GM23248 (cell line): ENCODE results near the gene ALDH1A2. TPM values are rescaled to one million over a fixed set of nuclear protein-coding genes. Genes with fewer than 3 reads are reported as not detected.
A peak's percentile ranks its signal among the peaks of the same experiment; 100 is the strongest.

Experiments used
- DNase-seq: peaks from one replicate; pipeline ENCODE4 v3.0.0-alpha.2; 2015
- H2AFZ ChIP-seq: fragments of 200-600 bp; sonication (generic); 2 replicates; pipeline ENCODE4 v1.6.1; 2016; ENCODE audit warnings: antibody characterized with exemption
- H3F3A ChIP-seq: fragments of 200-600 bp; sonication (generic); 2 replicates; pipeline ENCODE4 v1.6.1; 2016; ENCODE audit warnings: mild to moderate bottlenecking, antibody characterized with exemption, mixed run types; ENCODE audit not compliant: insufficient read depth
- H3K27ac ChIP-seq: fragments of 200-600 bp; sonication (generic); 2 replicates; pipeline ENCODE4 v1.5.1; 2016; ENCODE audit warnings: mild to moderate bottlenecking
- H3K27me3 ChIP-seq: fragments of 200-600 bp; sonication (generic); replicated peaks from 2 replicates; pipeline ENCODE4 v1.6.1; 2016; ENCODE audit warnings: mild to moderate bottlenecking; ENCODE audit not compliant: insufficient read depth
- H3K36me3 ChIP-seq: fragments of 200-600 bp; sonication (generic); 2 replicates; pipeline ENCODE4 v1.6.1; 2016; ENCODE audit warnings: low read depth, mild to moderate bottlenecking
- H3K4me1 ChIP-seq: fragments of 200-600 bp; sonication (generic); 2 replicates; pipeline ENCODE4 v1.6.1; 2016; ENCODE audit warnings: mild to moderate bottlenecking; ENCODE audit not compliant: insufficient read depth
- H3K4me2 ChIP-seq: fragments of 200-600 bp; sonication (generic); one replicate; pipeline ENCODE4 v1.6.1; 2016; ENCODE audit warnings: mild to moderate bottlenecking; ENCODE audit not compliant: unreplicated experiment
- H3K4me3 ChIP-seq: fragments of 200-600 bp; sonication (generic); 2 replicates; pipeline ENCODE4 v1.5.1; 2016; ENCODE audit warnings: mild to moderate bottlenecking
- H3K79me2 ChIP-seq: fragments of 200-600 bp; sonication (generic); 2 replicates; pipeline ENCODE4 v1.6.1; 2016; ENCODE audit warnings: mild to moderate bottlenecking; ENCODE audit not compliant: insufficient read depth
- H3K9ac ChIP-seq: fragments of 200-600 bp; sonication (generic); 2 replicates; pipeline ENCODE4 v1.6.1; 2016; ENCODE audit warnings: mild to moderate bottlenecking
- H3K9me2 ChIP-seq: fragments of 200-600 bp; sonication (generic); 2 replicates; pipeline ENCODE4 v1.6.1; 2016; ENCODE audit warnings: mixed run types, mild to moderate bottlenecking, moderate library complexity; ENCODE audit not compliant: insufficient read depth
- H3K9me3 ChIP-seq: fragments of 200-600 bp; sonication (generic); one replicate; pipeline ENCODE4 v1.6.1; 2017; ENCODE audit warnings: low read depth
- H4K20me1 ChIP-seq: fragments of 200-600 bp; sonication (generic); 2 replicates; pipeline ENCODE4 v1.6.0; 2016; ENCODE audit not compliant: insufficient read depth
- EZH2 ChIP-seq: fragments of 200-600 bp; sonication (generic); IDR thresholded peaks from 2 replicates; pipeline ENCODE4 v1.6.1; 2018; ENCODE audit warnings: antibody characterized with exemption, mild to moderate bottlenecking; ENCODE audit not compliant: insufficient read depth, poor library complexity, severe bottlenecking
- EZH2phosphoT487 ChIP-seq: fragments of 200-600 bp; sonication (generic); IDR thresholded peaks from 2 replicates; pipeline ENCODE4 v1.6.1; 2018; ENCODE audit warnings: antibody characterized with exemption, moderate library complexity, mild to moderate bottlenecking, low read depth; ENCODE audit not compliant: insufficient read depth
- WGBS, 2 experiments: methylation state at CpG; one replicate each; pipeline ENCODE4 v1.1.6; 2015 to 2017; ENCODE audit warnings: low lambda C conversion rate in 2 of 2, low coverage in 1 of 2; ENCODE audit errors: missing lambda C conversion rate in 2 of 2; 5-methylcytosine and 5-hydroxymethylcytosine counted together
- in situ Hi-C: fragments of 300-500 bp; cut with MboI; formaldehyde crosslinking; loops from 2 replicates; pipeline ENCODE4 v1.15.0; 2020
- polyA plus RNA-seq: library from polyadenylated mRNA; unstranded; fragments of >200 nt; fragmentation: Nextera tagmentation; extraction: Ambion mirVana; gene quantifications from 2 replicates; pipeline ENCODE4 v1.2.1, GENCODE V29; 2016
- total RNA-seq: library from RNA; depleted of rRNA; stranded (reverse); fragments of >200 nt; shearing (Covaris generic); gene quantifications from 2 replicates; pipeline ENCODE4 v1.2.3, GENCODE V29; 2014

The ALDH1A2 gene
- total and polyA plus RNA-seq, 2 experiments from 2014 or later: 0.11 to 0.68 TPM

GRCh38 chr15:58026051-58026450 is 39.5 kb downstream of the ALDH1A2 start:
- no peaks in the 10 kb centered on the region for H3K9me3 ChIP-seq
- H3K27ac ChIP-seq: no peak overlapping the region
- H3K27me3 ChIP-seq: no peaks in the 10 kb centered on the region
- no peak for TF ChIP-seq EZH2phosphoT487
- TF ChIP-seq EZH2: no peak
- no peaks in the 10 kb centered on the region for H3K4me1 ChIP-seq
- WGBS, 2 experiments: 71 to 74% methylated on average over 1 of the region's 1 CpG
- no peaks in the 10 kb centered on the region for H4K20me1 ChIP-seq
- H3K36me3 ChIP-seq: no peaks in the 10 kb centered on the region
- no peak overlapping the region for H2AFZ ChIP-seq
- no peaks in the 10 kb centered on the region for H3K9me2 ChIP-seq
- no peak overlapping the region for H3K9ac ChIP-seq
- in situ Hi-C loops: no loop called here
- H3K4me3 ChIP-seq: no peak overlapping the region
- no peak for DNase-seq
- H3K79me2 ChIP-seq: no peaks in the 10 kb centered on the region
- no peaks in the 10 kb centered on the region for H3F3A ChIP-seq
- no peak overlapping the region for H3K4me2 ChIP-seq

GRCh38 chr15:58021332-58022230 is 43.9 kb downstream of the ALDH1A2 start:
- TF ChIP-seq EZH2phosphoT487 (no peak), EZH2 (no peak)
- Histone ChIP-seq H3K9ac (no peak overlapping the region), H3F3A (peaks cover 9% of the 10 kb centered on the region), H3K27me3 (no peaks in the 10 kb centered on the region), H3K4me1 (peaks cover 10% of the 10 kb centered on the region), H3K4me3 (no peak overlapping the region), H4K20me1 (no peaks in the 10 kb centered on the region), H3K9me2 (no peaks in the 10 kb centered on the region; the same call in 1 of the 2 replicates), H3K36me3 (no peaks in the 10 kb centered on the region), H3K79me2 (no peaks in the 10 kb centered on the region), H3K27ac (no peak overlapping the region), H3K9me3 (no peaks in the 10 kb centered on the region), H2AFZ (no peak overlapping the region), H3K4me2 (no peak overlapping the region)
- WGBS, 2 experiments: 72 to 80% methylated on average over 9 of the region's 9 CpGs
- DNase-seq: no peak
- in situ Hi-C loops: no loop called here

GRCh38 chr15:58019503-58020376 is 45.8 kb downstream of the ALDH1A2 start:
- Histone ChIP-seq H4K20me1 (no peaks in the 10 kb centered on the region), H3K9ac (no peak overlapping the region), H3K4me2 (no peak overlapping the region), H2AFZ (no peak overlapping the region), H3K9me2 (no peaks in the 10 kb centered on the region; the same call in 1 of the 2 replicates), H3K79me2 (no peaks in the 10 kb centered on the region), H3K36me3 (no peaks in the 10 kb centered on the region), H3F3A (peaks cover 14% of the 10 kb centered on the region), H3K27me3 (no peaks in the 10 kb centered on the region), H3K4me3 (no peak overlapping the region), H3K9me3 (no peaks in the 10 kb centered on the region), H3K27ac (no peak overlapping the region), H3K4me1 (peaks cover 22% of the 10 kb centered on the region)
- DNase-seq: peak; percentile 56
- WGBS, 2 experiments: 40 to 49% methylated on average over 5 of the region's 5 CpGs
- in situ Hi-C loops: no loop called here
- no peak for TF ChIP-seq EZH2phosphoT487
- no peak for TF ChIP-seq EZH2

- Histone ChIP-seq H3K27ac (no peak overlapping the region), H3K4me2 (no peak overlapping the region), H2AFZ (no peak overlapping the region), H3K27me3 (no peaks in the 10 kb centered on the region), H3K9me3 (no peaks in the 10 kb centered on the region), H3F3A (peaks cover 14% of the 10 kb centered on the region), H4K20me1 (no peaks in the 10 kb centered on the region), H3K36me3 (no peaks in the 10 kb centered on the region), H3K4me3 (no peak overlapping the region), H3K9ac (no peak overlapping the region), H3K4me1 (peaks cover 22% of the 10 kb centered on the region), H3K9me2 (no peaks in the 10 kb centered on the region; the same call in 1 of the 2 replicates), H3K79me2 (no peaks in the 10 kb centered on the region)
- in situ Hi-C loops: no loop called here
- WGBS, 2 experiments: 85 to 91% methylated on average over 1 of the region's 1 CpG
- no peak for TF ChIP-seq EZH2phosphoT487
- no peak for TF ChIP-seq EZH2
- DNase-seq: no peak
Measured at GRCh38 chr15:58017869-58018268, 47.6 kb downstream of the ALDH1A2 start.
